GM12878 (cell line): Measurements from ENCODE around the gene ERVK3-1. TPM values are rescaled to one million over a fixed set of nuclear protein-coding genes. Genes with fewer than 3 reads are reported as not detected.

Source experiments
- ATAC-seq: fragments of 200-7000 bp; cut with Tn5 transposase; 3 replicates; pipeline ENCODE4 v1.9.1; 2020; ENCODE audit warnings: mild to moderate bottlenecking, moderate library complexity
- BruUV-seq: library from RNA; stranded (reverse); fragments of 400-500 nt; replicated peaks from 2 replicates; lab custom pipeline; 2021; lab: Mats Ljungman, UMichigan
- CTCF ChIA-PET: fragments of 300-600 bp; sonication (Branson Sonifier 250); formaldehyde crosslinking; extraction: SDS; loops from one replicate; lab custom pipeline; 2021; ENCODE audit warnings: inconsistent platforms; lab: Yijun Ruan, JAX
- POLR2A ChIA-PET: fragments of 350-600 bp; formaldehyde crosslinking; extraction: SDS; loops from one replicate; lab custom pipeline; 2021; ENCODE audit warnings: inconsistent platforms; lab: Charles Lee
- RAD21 ChIA-PET: fragments of 300-600 bp; sonication (Branson Sonifier 250); formaldehyde crosslinking; loops from one replicate; lab custom pipeline; 2023; ENCODE audit warnings: antibody characterized with exemption; ENCODE audit not compliant: unreplicated experiment; lab: Charles Lee
- SMC1A ChIA-PET: fragments of 300-600 bp; sonication (Branson Sonifier 250); formaldehyde crosslinking; loops from one replicate; lab custom pipeline; 2023; ENCODE audit not compliant: unreplicated experiment, uncharacterized antibody; lab: Charles Lee
- DNase-seq: peaks from one replicate; pipeline ENCODE4 v3.0.0-alpha.2; 2011; ENCODE audit warnings: low read depth, low spot score
- FAIRE-seq: peaks from 3 replicates; lab custom pipeline; 2011; peaks lifted over from hg19 to GRCh38; lab: Jason Lieb, UNC
- H2AFZ ChIP-seq: 2 replicates; pipeline ENCODE4 v1.6.0; 2011; ENCODE audit warnings: low read depth, low read length, control low read depth; ENCODE audit not compliant: control insufficient read depth
- H3K27ac ChIP-seq: 2 replicates; pipeline ENCODE4 v1.5.1; 2011; ENCODE audit warnings: control low read depth; ENCODE audit not compliant: control insufficient read depth, insufficient read depth
- H3K27me3 ChIP-seq, 2 experiments: replicated peaks in 1 of 2; 2 replicates each; pipeline versions ENCODE4 v1.6.0 to v1.6.1; 2011; ENCODE audit warnings: low read length in 1 of 2; ENCODE audit not compliant: control insufficient read depth in 2 of 2, insufficient read depth in 2 of 2
- H3K36me3 ChIP-seq, 2 experiments: 2 replicates each; pipeline ENCODE4 v1.5.1; 2011; ENCODE audit warnings: low read length in 1 of 2; ENCODE audit not compliant: control insufficient read depth in 2 of 2, insufficient read depth in 2 of 2
- H3K4me1 ChIP-seq: 2 replicates; pipeline ENCODE4 v1.6.1; 2011; ENCODE audit warnings: mild to moderate bottlenecking, low read length, moderate library complexity, mixed read lengths; ENCODE audit not compliant: control insufficient read depth, insufficient read depth
- H3K4me2 ChIP-seq: 2 replicates; pipeline ENCODE4 v1.6.0; 2011; ENCODE audit warnings: control low read depth; ENCODE audit not compliant: control insufficient read depth, insufficient read depth
- H3K4me3 ChIP-seq: fragments of 200-600 bp; sonication (generic); 2 replicates; pipeline ENCODE4 v1.5.1; 2016
- H3K79me2 ChIP-seq: 2 replicates; pipeline ENCODE4 v1.6.0; 2011; ENCODE audit warnings: low read length; ENCODE audit not compliant: control insufficient read depth, insufficient read depth
- H3K9ac ChIP-seq: 2 replicates; pipeline ENCODE4 v1.8.0; 2011; ENCODE audit warnings: low read length, control low read depth, mixed read lengths; ENCODE audit not compliant: control insufficient read depth, insufficient read depth
- H3K9me3 ChIP-seq: replicated peaks from 3 replicates; pipeline ENCODE4 v1.5.1; 2011; ENCODE audit warnings: mild to moderate bottlenecking, low read length; ENCODE audit not compliant: control insufficient read depth, insufficient read depth
- H4K20me1 ChIP-seq: 2 replicates; pipeline ENCODE4 v1.6.0; 2011; ENCODE audit not compliant: control insufficient read depth, insufficient read depth
- ASH2L ChIP-seq: fragments of 300-600, 200-600 bp; sonication (generic); IDR thresholded peaks from 2 replicates; pipeline ENCODE4 v1.6.1; 2017; ENCODE audit warnings: low read depth, mild to moderate bottlenecking, borderline replicate concordance
- ATF2 ChIP-seq: IDR thresholded peaks from 2 replicates; pipeline ENCODE4 v1.6.1; 2012; ENCODE audit warnings: low read length, inconsistent platforms
- E2F4 ChIP-seq: IDR thresholded peaks from 2 replicates; pipeline ENCODE4 v1.6.1; 2012; ENCODE audit warnings: low read depth, low read length, improper control_type of control experiment
- RBBP5 ChIP-seq: fragments of 200-600 bp; sonication (generic); conservative IDR thresholded peaks from 2 replicates; pipeline ENCODE4 v1.6.1; 2016
- YY1 ChIP-seq: IDR thresholded peaks from 2 replicates; pipeline ENCODE4 v1.6.1; 2011; ENCODE audit warnings: low read depth, mild to moderate bottlenecking, low read length
- WGBS: methylation state at CpG from one replicate; pipeline ENCODE4 v1.1.6; 2016; ENCODE audit warnings: low lambda C conversion rate; ENCODE audit not compliant: insufficient replicate concordance, insufficient coverage; ENCODE audit errors: missing lambda C conversion rate; 5-methylcytosine and 5-hydroxymethylcytosine counted together
- in situ Hi-C: fragments of 300-500 bp; cut with MboI; formaldehyde crosslinking; loops from 9 replicates; pipeline ENCODE4 v1.14.3; 2018; ENCODE audit warnings: mixed read lengths
- intact Hi-C: fragments of 100-400 bp; cut with micrococcal nuclease; formaldehyde crosslinking; loops from one replicate; pipeline ENCODE4 v1.14.2; 2022; ENCODE audit not compliant: unreplicated experiment
- polyA plus RNA-seq, 11 experiments: library from polyadenylated mRNA; depleted of rRNA in 4 of 11; unstranded in 6 of 11; stranded (reverse) in 5 of 11; fragments of >200 nt; fragmentation: Nextera tagmentation in 4 of 11; fragmentation: Illumina TruSeq in 1 of 11; extraction: Ambion mirVana in 4 of 11; extraction: Trizol in 1 of 11; gene quantifications; 1 replicate in 1 of 11; 2 replicates in 10 of 11; pipeline versions ENCODE4 v1.2.1 to v1.2.3, GENCODE V29; 2011 to 2016; ENCODE audit warnings: inconsistent platforms in 2 of 11, missing spikeins in 2 of 11, low read depth in 1 of 11
- total RNA-seq, 4 experiments: library from RNA; depleted of rRNA in 3 of 4; stranded (reverse); fragments of >200 nt in 3 of 4; fragmentation: Illumina TruSeq in 1 of 4; extraction: Trizol in 1 of 4; gene quantifications; 2 replicates each; pipeline versions ENCODE4 v1.2.1 to v1.2.3, GENCODE V29; 2013 to 2021
- TF ChIP-seq, protein P1 (sequence below), 3 experiments: IDR thresholded peaks in 2 of 3; conservative IDR thresholded peaks in 1 of 3; 2 replicates each; pipeline ENCODE4 v1.5.1; 2011; ENCODE audit warnings: low read depth in 3 of 3, low read length in 3 of 3, mild to moderate bottlenecking in 3 of 3, control low read depth in 2 of 3, moderate library complexity in 2 of 3, inconsistent platforms in 1 of 3, mixed read lengths in 1 of 3; ENCODE audit not compliant: control insufficient read depth in 2 of 3, insufficient read depth in 1 of 3; ENCODE audit errors: extremely low read depth in 1 of 3

The ERVK3-1 gene
- total and polyA plus RNA-seq, 10 of the 15 experiments (the other 5 are each of a cell fraction or from before 2014, with no cell fraction given) = 59.3 to 172 (median 95.8) TPM

DNA sequence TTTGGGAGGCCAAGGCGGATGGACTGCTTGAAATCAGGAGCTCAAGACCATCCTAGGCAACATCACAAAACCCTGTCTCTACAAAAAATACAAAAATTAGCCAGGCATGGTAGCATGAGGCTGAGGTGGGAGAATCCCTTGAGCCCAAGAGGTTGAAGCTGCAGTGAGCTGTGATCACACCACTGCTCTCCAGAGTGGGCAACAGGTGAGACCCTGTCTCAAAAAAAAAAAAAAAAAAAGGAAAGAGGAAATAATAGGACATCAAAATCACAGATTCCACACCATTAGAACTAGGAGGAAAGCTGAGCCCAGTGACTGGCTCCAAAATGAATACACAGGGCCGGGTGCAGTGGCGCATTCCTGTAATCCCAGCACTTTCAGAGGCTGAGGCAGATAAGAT lies 29.6 kb upstream of the ERVK3-1 start (continued):
- TF ChIP-seq E2F4 (no peak), ATF2 (no peak)
- TF ChIP-seq, protein P1, sequence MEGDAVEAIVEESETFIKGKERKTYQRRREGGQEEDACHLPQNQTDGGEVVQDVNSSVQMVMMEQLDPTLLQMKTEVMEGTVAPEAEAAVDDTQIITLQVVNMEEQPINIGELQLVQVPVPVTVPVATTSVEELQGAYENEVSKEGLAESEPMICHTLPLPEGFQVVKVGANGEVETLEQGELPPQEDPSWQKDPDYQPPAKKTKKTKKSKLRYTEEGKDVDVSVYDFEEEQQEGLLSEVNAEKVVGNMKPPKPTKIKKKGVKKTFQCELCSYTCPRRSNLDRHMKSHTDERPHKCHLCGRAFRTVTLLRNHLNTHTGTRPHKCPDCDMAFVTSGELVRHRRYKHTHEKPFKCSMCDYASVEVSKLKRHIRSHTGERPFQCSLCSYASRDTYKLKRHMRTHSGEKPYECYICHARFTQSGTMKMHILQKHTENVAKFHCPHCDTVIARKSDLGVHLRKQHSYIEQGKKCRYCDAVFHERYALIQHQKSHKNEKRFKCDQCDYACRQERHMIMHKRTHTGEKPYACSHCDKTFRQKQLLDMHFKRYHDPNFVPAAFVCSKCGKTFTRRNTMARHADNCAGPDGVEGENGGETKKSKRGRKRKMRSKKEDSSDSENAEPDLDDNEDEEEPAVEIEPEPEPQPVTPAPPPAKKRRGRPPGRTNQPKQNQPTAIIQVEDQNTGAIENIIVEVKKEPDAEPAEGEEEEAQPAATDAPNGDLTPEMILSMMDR (IDR thresholded peaks at IDR 0.05 in 2 of 3, conservative IDR thresholded peaks at IDR 0.05 in 1 of 3; ENCODE audit: control insufficient read depth in 2 of 3, extremely low read depth in 1 of 3, insufficient read depth in 1 of 3, low read depth in 3 of 3, low read length in 3 of 3) = no peak

DNA sequence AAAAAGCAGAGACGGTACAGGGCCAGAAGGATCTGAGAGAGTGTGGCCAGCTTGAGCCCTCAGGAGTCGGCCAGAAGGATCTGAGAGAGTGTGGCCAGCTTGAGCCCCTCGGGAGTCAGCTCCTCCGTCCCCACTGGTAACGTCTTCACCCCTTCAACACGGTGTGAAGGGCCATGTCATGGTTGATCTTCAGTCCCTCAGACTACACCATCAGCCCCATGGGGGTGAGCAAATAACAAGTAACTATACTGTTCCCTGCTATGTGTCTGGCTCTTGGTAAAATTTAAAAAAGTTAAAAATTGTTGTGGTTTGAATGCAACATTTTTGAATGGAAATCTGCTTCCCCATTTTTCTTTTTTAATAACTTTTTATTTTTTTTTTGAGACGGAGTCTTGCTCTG lies 28.0 kb upstream of the ERVK3-1 start:
- DNase-seq (no peak), ATAC-seq (no peak), FAIRE-seq (no peak)
- H3K36me3 ChIP-seq = no peaks in the 10 kb centered on the region
- ChIA-PET CTCF (no interaction called here), SMC1A (no interaction called here), POLR2A (no interaction called here), RAD21 (no interaction called here)
- intact Hi-C loops = no loop called here
- H3K9me3 ChIP-seq = peaks cover 4% of the 10 kb centered on the region
- no peak overlapping the region for H3K4me2 ChIP-seq
- peaks cover 18% of the 10 kb centered on the region for H3K79me2 ChIP-seq
- no peaks in the 10 kb centered on the region for H4K20me1 ChIP-seq
- no peak overlapping the region for H3K27ac ChIP-seq
- no peaks in the 10 kb centered on the region for H3K27me3 ChIP-seq
- no TSS peak for BruUV-seq
- no peaks in the 10 kb centered on the region; the same call in 1 of the 2 replicates for H3K4me1 ChIP-seq
- no peak for TF ChIP-seq ASH2L
- no peak for TF ChIP-seq RBBP5
- TF ChIP-seq YY1 = no peak
- in situ Hi-C loops = loop anchor here (10.0 kb wide), 1 partner anchor 1862 kb away; no protein-coding TSS in a partner anchor
- no peak overlapping the region for H2AFZ ChIP-seq
- H3K4me3 ChIP-seq = no peak overlapping the region
- 81% methylated on average over 6 of the region's 7 CpGs for WGBS
- H3K9ac ChIP-seq = no peak overlapping the region
